ENCODE results near the gene ASB2.

The ASB2 gene

DNA sequence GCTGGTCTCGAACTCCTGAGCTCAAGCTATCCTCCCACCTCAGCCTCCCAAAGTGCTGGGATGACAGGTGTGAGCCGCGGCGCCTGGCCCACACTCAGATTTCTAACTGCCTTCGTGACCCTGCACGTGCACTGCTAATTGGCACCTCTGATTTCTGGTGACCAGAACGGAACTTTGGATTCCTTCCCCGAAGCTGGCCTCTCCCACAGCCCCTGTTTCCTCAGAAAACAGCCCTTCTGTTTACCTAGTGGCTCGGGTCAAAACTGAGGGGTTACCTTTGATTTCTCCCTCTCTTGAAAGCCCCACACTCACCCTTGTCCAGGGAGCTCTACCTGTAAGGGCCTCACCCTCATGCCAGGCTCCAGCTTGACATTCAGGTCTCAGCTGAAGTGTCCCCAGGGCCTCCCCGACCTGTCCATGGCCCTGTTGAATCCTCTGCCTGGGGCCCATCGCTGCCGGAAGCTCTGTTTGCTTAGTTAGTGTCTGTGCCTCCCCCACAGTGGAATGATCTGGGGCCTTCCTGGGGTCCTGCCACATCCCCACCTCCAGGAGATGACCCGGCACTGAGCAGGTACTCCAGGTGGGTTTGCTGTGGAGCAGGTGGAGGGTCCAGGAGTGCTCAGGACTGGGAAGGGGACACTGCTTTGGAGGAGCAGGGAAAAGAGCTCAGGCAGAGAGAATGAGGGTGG is 73.6 kb downstream of the ASB2 start:
- DNase-seq (ENCODE audit: low read depth) = no peak

DNA sequence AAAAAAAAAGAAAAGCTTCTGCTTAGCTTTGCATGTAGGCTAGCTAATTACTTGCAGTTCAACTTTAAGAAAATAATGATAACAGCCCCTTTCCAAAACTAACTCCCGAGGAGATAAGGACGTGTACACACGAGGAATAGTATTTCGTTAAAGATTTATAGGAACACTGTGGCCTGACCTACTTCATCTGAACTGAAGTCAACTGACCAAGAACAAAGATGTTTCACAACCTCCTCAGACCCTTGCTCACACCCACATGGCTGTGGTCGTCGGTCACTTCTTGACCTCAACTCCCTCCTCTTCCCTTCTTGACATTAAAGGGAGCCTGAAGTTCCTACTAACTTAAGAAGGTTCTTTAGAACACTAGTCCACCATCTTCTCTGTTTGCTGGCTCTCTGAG is 74.6 kb downstream of the ASB2 start:
- no peak for DNase-seq (ENCODE audit: low read depth)

DNA sequence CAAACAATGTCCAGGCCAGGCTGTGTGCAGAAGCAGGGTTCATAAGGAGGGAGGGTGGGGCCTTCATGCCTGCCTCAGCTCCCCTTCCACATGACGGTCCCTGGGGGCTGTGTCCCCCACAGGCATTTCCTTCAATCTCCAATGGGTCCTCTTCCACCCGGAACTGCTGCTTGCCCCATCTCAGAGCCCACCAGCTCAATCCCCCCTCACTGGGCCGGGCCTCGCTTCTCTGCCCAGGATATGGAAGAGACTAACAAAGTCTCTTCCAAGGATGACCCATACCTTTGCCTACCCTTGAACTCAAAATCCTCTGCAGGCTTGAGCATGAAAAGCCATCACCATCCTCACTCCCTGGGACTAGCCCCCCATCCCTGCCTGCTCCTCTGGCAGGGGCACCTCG is 77.6 kb downstream of the ASB2 start:
- DNase-seq (ENCODE audit: low read depth) = no peak

DNA sequence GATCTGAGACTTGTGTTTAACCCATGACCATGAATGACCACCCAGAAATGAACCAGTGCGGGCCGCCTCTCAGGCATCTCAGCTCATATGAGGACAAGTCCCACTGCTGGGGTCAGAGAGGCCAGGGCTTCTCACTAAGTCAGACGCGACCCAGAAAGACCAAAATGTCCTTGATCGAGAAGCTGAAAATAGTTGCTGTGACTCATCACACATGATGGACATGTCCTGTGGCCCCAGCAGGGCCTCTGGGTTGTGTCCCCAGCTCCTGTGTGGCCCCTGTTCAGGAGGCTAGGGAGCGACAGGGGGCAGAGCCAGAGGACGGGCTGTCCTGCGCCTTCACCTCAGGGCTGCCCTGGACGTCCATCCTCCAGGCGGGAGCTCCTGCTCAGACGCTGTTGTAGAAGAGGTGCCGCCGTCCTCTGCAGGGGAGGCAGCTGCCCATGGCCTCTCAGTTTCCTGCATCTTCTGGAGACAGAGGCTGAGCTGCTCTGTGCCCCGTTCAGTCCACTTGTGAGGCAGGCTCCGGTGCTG is 78.2 kb downstream of the ASB2 start:
- no peak for DNase-seq (ENCODE audit: low read depth)

DNA sequence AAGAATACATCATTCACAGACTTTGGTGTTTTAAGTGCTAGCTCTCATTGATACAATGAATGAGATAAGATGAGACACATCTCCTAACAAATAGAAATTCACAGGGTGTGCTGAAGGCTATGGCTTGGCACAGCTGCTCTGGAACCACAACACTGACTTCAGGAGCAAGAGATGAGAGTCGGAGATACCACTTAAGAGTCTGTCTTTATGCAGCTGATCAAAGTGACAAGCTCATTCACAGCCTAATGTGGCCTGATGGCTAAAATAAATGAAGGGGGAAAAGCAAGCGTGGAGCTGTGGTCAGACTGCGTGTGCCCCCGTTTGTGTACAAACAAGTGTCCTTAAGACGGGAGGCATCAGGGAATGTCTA is 78.9 kb downstream of the ASB2 start:
- no peak for DNase-seq (ENCODE audit: low read depth)

DNA sequence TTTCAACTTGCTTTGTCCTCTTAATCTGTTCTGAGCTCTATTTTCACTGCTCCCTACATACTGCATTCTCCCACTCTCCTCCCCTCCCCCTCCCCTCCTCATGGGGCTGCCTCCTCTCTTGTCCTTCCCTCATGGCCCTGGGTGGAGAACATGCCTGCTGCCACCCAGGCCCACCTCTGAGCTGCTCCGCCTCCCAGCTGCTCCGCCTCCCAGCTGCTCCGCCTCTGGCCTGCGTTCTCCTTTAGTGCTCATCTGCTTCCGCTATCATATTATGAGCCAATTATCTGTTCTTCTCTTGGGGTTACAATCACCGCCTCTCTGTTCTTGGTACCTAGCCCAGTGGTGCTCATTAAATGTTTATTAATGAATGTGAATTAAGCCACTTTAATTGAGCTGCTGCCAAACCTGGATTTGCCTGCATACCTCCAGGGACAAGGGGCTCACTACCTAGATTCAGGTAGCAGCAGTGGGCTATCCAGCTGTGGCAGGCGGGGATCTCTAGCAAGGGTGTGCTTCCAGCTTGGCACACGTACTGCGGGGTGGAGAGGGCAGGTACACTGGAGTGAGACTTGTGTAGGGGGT is 81.3 kb downstream of the ASB2 start:
- DNase-seq (ENCODE audit: low read depth) = no peak

DNA sequence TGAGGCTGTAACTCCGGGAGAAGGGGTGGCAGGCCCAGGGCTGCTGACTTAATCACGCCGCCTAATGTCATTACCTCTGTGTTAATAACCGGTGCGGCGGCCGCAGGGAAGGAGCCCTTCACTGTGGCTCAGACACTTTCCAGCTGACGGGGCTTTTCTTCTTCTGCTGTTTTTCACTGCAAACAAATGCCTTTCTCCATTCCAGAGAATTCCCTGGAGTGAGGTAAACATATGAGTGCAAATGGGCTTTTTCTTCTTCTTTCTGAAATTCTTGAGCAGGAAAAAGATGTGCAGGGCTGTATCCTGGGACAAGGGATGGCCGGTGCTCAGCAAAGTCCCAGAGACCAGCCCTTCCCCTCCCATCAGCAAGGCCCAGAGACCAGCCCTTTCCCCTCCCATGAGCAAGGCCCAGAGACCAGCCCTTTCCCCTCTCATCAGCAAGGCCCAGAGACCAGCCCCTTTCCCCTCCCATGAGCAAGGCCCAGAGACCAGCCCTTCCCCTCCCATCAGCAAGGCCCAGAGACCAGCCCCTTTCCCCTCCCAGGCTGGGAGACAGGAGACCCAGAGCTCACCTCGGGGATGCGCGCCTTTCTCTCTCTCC is 82.6 kb downstream of the ASB2 start:
- no peak for DNase-seq (ENCODE audit: low read depth)

DNA sequence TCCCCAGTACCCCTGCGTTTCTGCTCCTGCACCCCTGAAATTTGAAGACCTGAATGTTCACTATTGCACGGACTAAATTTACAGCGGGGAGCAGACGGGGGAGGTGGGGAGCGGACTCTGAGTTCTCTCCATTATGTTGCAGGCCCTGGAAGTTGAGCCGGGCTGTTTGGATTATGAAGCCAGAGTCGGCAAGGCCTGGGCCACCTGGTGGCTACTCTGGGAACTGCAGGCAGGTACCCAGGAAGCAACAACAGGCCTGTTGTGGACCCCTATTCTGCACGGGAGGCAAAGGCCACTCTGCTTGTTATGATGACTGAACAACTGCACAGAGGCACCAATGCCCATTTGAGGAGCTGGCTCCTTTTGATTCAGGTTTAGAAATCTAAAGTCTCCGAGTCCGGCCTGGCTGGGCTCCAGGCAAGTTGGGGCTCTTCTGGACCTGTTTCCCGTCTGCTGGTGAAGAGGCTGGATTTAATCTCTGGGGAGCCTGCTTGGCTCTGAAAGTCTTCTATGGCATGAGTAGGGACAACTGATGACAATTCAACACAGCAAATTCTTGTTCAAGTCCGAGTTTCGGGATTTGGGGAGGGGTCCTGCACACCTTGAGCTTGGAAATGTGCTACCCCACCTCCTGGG is 83.3 kb downstream of the ASB2 start:
- peak; percentile 38 for DNase-seq (ENCODE audit: low read depth)

DNA sequence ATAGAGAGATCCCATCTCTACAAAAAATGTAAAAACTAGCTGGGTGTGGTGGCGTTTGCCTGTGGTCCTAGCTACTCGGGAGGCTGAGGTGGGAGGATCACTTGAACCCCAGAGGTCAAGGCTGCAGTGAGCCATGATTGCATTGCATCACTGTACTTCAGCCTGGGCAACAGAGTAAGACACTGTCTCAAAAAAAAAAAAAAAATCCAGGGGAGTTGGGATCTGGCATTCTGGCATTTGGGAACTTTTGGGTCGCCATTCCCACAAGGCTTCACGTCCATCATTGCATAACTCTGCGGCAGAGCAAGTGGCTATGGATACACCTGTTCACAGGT is 83.9 kb downstream of the ASB2 start:
- DNase-seq (ENCODE audit: low read depth) = no peak

DNA sequence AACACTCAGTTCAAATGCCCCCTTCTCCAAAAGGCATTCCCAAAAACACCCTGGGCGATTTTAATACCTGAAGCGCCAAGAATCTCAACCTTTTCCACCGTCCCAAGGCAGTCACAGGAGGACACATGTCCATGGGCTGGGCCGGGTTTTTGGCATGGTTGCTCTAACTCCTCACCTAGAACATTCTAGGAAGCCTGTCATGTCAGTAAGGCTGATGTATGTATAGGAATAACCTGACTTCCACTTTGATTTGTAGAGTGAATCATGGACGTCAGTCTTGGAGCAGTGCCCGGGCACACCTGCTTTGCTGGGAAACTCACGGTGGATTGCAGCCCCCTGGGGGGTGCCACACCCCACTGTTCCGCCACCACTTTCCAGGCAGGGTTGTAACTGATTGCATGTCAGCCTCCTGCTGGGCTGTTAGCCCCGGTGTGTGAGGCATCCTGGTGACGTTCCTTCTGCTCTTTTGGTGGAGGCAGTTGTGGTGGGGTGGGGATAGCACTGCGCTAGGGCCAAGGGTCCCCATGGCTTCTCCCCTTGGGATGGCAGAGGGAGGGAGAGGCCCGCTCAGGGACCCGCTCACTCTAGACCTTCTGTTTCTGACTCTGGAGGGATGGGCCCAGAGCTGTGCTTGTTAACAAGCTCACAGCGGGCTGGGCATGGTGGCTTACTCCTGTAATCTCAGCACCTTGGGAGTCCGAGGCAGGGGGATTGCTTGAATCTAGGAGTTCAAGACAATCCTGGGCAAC is 84.4 kb downstream of the ASB2 start:
- no peak for DNase-seq (ENCODE audit: low read depth)

DNA sequence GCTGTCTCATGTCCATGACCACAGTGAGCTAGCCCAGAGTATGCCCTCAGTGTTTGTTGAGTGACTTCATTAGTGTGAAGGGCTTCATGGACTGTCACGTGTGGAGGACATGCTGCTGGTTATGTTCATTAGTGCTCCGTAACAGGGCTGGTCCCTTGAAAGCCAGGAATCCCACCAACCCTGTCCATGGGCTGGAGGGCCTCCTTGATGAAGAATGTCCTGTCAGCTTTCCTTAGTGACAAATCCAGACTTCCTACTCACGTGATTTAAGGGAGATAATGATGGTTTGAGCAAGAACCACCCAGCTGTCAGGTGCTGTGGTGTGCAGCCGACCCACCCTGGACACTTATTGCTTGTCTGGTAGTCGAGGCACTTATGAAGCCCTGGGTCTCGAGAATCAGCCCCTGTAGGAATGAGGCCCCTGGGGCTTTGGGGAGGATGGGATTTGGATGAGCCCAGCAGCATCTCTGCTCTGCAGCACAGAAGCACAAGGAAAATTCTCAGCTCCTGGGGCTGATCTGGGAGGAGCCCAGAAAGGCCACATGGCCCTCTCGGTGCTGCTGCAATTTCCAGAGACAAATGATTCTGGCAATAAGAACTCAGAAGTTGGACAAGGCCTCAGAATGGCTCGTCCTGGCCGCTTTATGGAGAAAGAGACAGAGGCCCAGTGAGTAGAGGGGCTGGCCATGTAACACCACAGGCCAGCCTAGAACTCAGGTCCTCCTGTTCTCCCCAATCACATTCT is 86.5 kb downstream of the ASB2 start:
- no peak for DNase-seq (ENCODE audit: low read depth)

DNA sequence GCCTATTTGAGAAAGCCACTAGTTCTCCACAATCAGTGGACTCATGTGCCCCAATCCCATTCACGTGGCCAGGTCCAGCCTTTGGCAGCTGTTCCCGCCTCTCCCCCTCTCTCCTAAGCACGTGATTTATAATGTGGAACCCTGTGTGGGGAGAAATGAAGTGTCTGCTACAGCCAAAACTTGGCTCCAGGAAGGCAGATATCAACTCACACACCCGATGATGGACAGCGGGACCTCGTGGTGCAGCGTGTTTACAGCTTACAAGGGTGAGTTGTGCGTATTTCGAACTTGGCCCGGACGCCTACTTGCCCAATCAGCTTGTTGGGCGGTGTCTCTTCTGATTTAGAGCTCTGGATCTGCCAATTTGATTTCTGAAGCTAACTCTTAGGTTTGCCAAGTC is 87.4 kb downstream of the ASB2 start:
- DNase-seq (ENCODE audit: low read depth) = no peak

DNA sequence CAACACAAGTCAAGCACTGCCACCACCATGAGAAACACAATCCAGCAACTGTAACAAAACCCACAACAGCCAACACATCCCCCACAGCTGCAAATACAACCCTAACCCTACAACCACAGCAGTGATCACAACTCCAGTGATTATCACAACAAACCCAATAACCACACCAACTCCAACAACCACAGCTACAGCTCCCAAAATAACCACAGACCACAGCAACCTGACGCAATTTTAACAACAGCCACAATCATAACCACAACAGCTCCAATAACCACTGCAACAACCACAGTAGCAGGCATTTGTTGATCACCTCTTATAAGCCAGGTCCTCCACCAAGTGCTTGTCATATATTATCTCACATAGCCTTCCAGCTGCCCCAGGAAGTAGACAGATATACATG is 91.4 kb downstream of the ASB2 start:
- DNase-seq (ENCODE audit: low read depth) = no peak

Data from iris pigment epithelial cell (primary cell).